T-helper 2 cell treated with Interferon-gamma antibody and Interleukin-4, amounts not matched to agents 5 μg/mL and 100 μg/mL, for 36 hours (primary cell): ENCODE data around the gene CCNL2.
"Not testable (repeated sequence)": the region's sequence is repeated elsewhere in the genome, so short reads cannot be mapped to it uniquely, and the experiment has no call there.

Source experiments
- DNase-seq: peaks from one replicate; pipeline ENCODE4 v3.0.0; 2021; ENCODE audit warnings: low spot score
- H3K27ac Mint-ChIP-seq: one replicate; pipeline ENCODE4 v1.8.0; 2021; ENCODE audit warnings: mild to moderate bottlenecking, mixed read lengths
- H3K27me3 Mint-ChIP-seq: one replicate; pipeline ENCODE4 v1.8.0; 2021; ENCODE audit warnings: low read depth, mixed read lengths
- H3K36me3 Mint-ChIP-seq: one replicate; pipeline ENCODE4 v1.8.0; 2021; ENCODE audit warnings: low read depth, mixed read lengths
- H3K4me1 Mint-ChIP-seq: one replicate; pipeline ENCODE4 v1.8.0; 2021; ENCODE audit warnings: low read depth, mixed read lengths
- H3K4me3 Mint-ChIP-seq: one replicate; pipeline ENCODE4 v1.8.0; 2022; ENCODE audit warnings: mild to moderate bottlenecking, moderate library complexity, mixed read lengths
- H3K9me3 Mint-ChIP-seq: one replicate; pipeline ENCODE4 v1.8.0; 2021; ENCODE audit warnings: mixed read lengths

CCNL2 gene

GRCh38 chr1:1388078-1388472 lies 11.1 kb downstream of the CCNL2 start:
- Mint-ChIP-seq H3K9me3 (no peaks in the 10 kb centered on the region), H3K36me3 (peaks cover 65% of the 10 kb centered on the region), H3K27me3 (no peaks in the 10 kb centered on the region), H3K4me3 (no peak overlapping the region), H3K27ac (no peak overlapping the region), H3K4me1 (no peaks in the 10 kb centered on the region)
- no peak for DNase-seq

- H3K4me1 Mint-ChIP-seq = no peaks in the 10 kb centered on the region
- no peaks in the 10 kb centered on the region for H3K27me3 Mint-ChIP-seq
- no peak for DNase-seq
- no peaks in the 10 kb centered on the region for H3K9me3 Mint-ChIP-seq
- no peak overlapping the region for H3K4me3 Mint-ChIP-seq
- peaks cover 58% of the 10 kb centered on the region for H3K36me3 Mint-ChIP-seq
- no peak overlapping the region for H3K27ac Mint-ChIP-seq
Observed at GRCh38 chr1:1387098-1388077, 11.7 kb downstream of the CCNL2 start.

GRCh38 chr1:1385931-1386330 lies 13.2 kb downstream of the CCNL2 start:
- no peak for DNase-seq
- H3K27ac Mint-ChIP-seq = no peak overlapping the region
- no peaks in the 10 kb centered on the region for H3K4me1 Mint-ChIP-seq
- H3K9me3 Mint-ChIP-seq = no peaks in the 10 kb centered on the region
- H3K4me3 Mint-ChIP-seq = no peak overlapping the region
- no peaks in the 10 kb centered on the region for H3K27me3 Mint-ChIP-seq
- H3K36me3 Mint-ChIP-seq = peaks cover 46% of the 10 kb centered on the region

- not testable (repeated sequence) for H3K9me3 Mint-ChIP-seq
Observed at GRCh38 chr1:1385339-1385738, 13.8 kb downstream of the CCNL2 start.

GRCh38 chr1:1381294-1381693 lies 17.8 kb downstream of the CCNL2 start:
- Mint-ChIP-seq H3K9me3 (no peaks in the 10 kb centered on the region), H3K36me3 (peaks cover 7% of the 10 kb centered on the region), H3K27ac (no peak overlapping the region), H3K4me1 (peaks cover 2% of the 10 kb centered on the region), H3K27me3 (no peaks in the 10 kb centered on the region), H3K4me3 (no peak overlapping the region)
- DNase-seq = no peak

More at GRCh38 chr1:1385339-1385738, 13.8 kb downstream of the CCNL2 start:
- H3K4me3 Mint-ChIP-seq, H3K27me3 Mint-ChIP-seq, DNase-seq, H3K4me1 Mint-ChIP-seq, H3K27ac Mint-ChIP-seq: not testable (repeated sequence)
- peaks cover 40% of the 10 kb centered on the region for H3K36me3 Mint-ChIP-seq

- no peak overlapping the region for H3K4me3 Mint-ChIP-seq
- no peaks in the 10 kb centered on the region for H3K27me3 Mint-ChIP-seq
- H3K36me3 Mint-ChIP-seq = peaks cover 3% of the 10 kb centered on the region
- no peak overlapping the region for H3K27ac Mint-ChIP-seq
- no peaks in the 10 kb centered on the region for H3K9me3 Mint-ChIP-seq
- peaks cover 5% of the 10 kb centered on the region for H3K4me1 Mint-ChIP-seq
- no peak for DNase-seq
Observed at GRCh38 chr1:1380860-1381259, 18.3 kb downstream of the CCNL2 start.

- H3K27ac Mint-ChIP-seq = no peak overlapping the region
- no peak for DNase-seq
- no peaks in the 10 kb centered on the region for H3K27me3 Mint-ChIP-seq
- H3K36me3 Mint-ChIP-seq = peaks cover 14% of the 10 kb centered on the region
- no peaks in the 10 kb centered on the region for H3K9me3 Mint-ChIP-seq
- H3K4me1 Mint-ChIP-seq = peaks cover 12% of the 10 kb centered on the region
- no peak overlapping the region for H3K4me3 Mint-ChIP-seq
Observed at GRCh38 chr1:1377540-1378205, 21.5 kb downstream of the CCNL2 start.

GRCh38 chr1:1376551-1377226 lies 22.4 kb downstream of the CCNL2 start:
- Mint-ChIP-seq H3K27ac (peak overlapping the region; percentile 97), H3K4me3 (peak overlapping the region; percentile 38), H3K4me1 (peaks cover 14% of the 10 kb centered on the region), H3K27me3 (no peaks in the 10 kb centered on the region), H3K36me3 (peaks cover 16% of the 10 kb centered on the region), H3K9me3 (no peaks in the 10 kb centered on the region)
- DNase-seq = no peak

GRCh38 chr1:1374929-1375662 lies 24.0 kb downstream of the CCNL2 start, which contains the start of gene AURKAIP1:
Gene AURKAIP1 (minus strand): TSS chr1:1375207. CDS start chr1:1374756, 451 bp downstream.
- peaks cover 16% of the 10 kb centered on the region for H3K36me3 Mint-ChIP-seq
- peak; percentile 98 for DNase-seq
- peak within 1 kb of the TSS; percentile 97 for H3K27ac Mint-ChIP-seq
- H3K9me3 Mint-ChIP-seq = no peaks in the 10 kb centered on the region
- H3K4me1 Mint-ChIP-seq = peaks cover 25% of the 10 kb centered on the region
- H3K27me3 Mint-ChIP-seq = no peaks in the 10 kb centered on the region
- H3K4me3 Mint-ChIP-seq = peak within 1 kb of the TSS; percentile 92

GRCh38 chr1:1374589-1374928 lies 24.6 kb downstream of the CCNL2 start:
- DNase-seq = no peak
- Mint-ChIP-seq H3K4me1 (peaks cover 27% of the 10 kb centered on the region), H3K4me3 (peak overlapping the region; percentile 83), H3K36me3 (peaks cover 16% of the 10 kb centered on the region), H3K9me3 (no peaks in the 10 kb centered on the region), H3K27me3 (no peaks in the 10 kb centered on the region), H3K27ac (peak overlapping the region; percentile 70)

- Mint-ChIP-seq H3K4me1 (peaks cover 27% of the 10 kb centered on the region), H3K27me3 (no peaks in the 10 kb centered on the region), H3K27ac (peak overlapping the region; percentile 70)
Observed at GRCh38 chr1:1373815-1374588, 25.1 kb downstream of the CCNL2 start.

GRCh38 chr1:1373051-1373814 lies 25.9 kb downstream of the CCNL2 start:
- DNase-seq = no peak
- Mint-ChIP-seq H3K36me3 (peaks cover 16% of the 10 kb centered on the region), H3K27ac (peak overlapping the region; percentile 31), H3K9me3 (no peaks in the 10 kb centered on the region), H3K4me1 (peaks cover 28% of the 10 kb centered on the region), H3K27me3 (no peaks in the 10 kb centered on the region), H3K4me3 (peak overlapping the region; percentile 83)

More at GRCh38 chr1:1373815-1374588, 25.1 kb downstream of the CCNL2 start:
- no peaks in the 10 kb centered on the region for H3K9me3 Mint-ChIP-seq
- no peak for DNase-seq
- H3K36me3 Mint-ChIP-seq = peaks cover 16% of the 10 kb centered on the region
- peak overlapping the region; percentile 83 for H3K4me3 Mint-ChIP-seq
